Fibroblast of skin of scalp (primary cell): ENCODE measurements around the gene CDC40.
"Not testable (repeated sequence)": the region's sequence is repeated elsewhere in the genome, so short reads cannot be mapped to it uniquely, and the experiment has no call there.

Experiments used
- DNase-seq: peaks from one replicate; pipeline ENCODE4 v3.0.0-alpha.2; 2013

Gene CDC40

DNA sequence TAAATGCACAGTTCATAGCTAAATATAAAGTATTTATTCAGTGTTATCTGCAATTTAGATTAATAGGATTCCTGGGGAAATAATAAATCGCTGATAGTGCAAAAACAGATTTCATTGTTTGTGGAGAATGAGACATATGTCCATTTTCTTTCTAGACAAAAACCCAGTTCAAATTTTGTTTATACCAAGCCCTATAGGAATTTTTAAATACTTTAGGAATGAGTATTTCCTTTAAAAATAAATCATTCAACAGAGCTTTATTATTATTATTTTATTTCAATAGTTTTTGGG, 91.5 kb downstream of the CDC40 start:
- DNase-seq, result no peak

DNA sequence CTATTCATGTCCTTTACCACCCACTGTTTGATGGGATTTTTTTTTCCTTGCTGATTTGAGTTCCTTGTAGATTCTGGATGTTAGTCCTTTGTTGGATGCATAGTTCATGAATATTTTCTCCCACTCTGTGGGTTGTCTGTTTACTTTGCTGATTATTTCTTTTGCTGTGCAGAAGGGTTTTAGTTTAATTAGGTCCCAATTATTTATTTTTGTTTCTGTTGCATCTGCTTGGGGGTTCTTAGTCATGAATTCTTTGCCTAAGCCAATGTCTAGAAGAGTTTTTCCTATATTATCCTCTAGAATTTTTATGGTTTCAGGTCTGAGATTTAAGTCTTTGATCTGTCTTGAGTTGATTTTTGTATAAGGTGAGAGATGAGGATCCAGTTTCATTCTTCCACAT, 92.6 kb downstream of the CDC40 start:
- not testable (repeated sequence) for DNase-seq

DNA sequence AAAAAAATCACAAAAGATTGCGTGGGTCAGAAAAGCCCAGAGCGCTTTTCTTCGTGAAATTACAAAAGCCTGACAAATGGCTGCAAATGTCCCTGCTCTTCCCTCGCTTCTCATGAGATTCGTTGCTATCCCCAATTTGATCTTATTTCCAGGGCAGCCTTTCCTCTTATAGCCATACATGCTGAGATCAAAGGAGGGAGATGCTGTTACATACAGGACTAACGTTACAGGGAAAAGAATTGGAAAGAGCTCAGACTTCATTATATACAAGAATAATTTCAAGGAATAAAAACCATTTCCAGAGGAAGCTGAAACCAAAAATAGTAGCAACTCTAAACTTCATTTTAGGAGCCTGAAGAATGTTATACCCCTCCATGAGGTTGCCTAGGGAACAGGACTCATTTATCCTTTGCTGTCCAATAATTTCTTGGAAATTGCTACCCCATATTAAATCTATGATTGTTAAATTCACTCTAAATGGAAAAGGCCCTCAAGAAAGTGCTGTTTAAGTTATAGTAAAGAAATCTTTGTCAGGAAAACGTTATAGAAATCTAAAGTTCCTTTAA, 97.0 kb downstream of the CDC40 start:
- DNase-seq, result no peak
